Parathyroid adenoma (tissue), 2 donors: Measurements from ENCODE around the gene MEX3A.

Source experiments
- H2AFZ ChIP-seq: fragments of 300-600 bp; sonication (generic); one replicate; pipeline ENCODE4 v1.7.0; 2017; ENCODE audit warnings: antibody characterized with exemption, mild to moderate bottlenecking
- H3K27ac ChIP-seq: fragments of 300-600 bp; sonication (generic); one replicate; pipeline ENCODE4 v1.7.0; 2017
- H3K27me3 ChIP-seq: fragments of 300-600 bp; sonication (generic); one replicate; pipeline ENCODE4 v1.7.0; 2017; ENCODE audit warnings: low read length; ENCODE audit not compliant: control insufficient read depth, insufficient read depth
- H3K36me3 ChIP-seq: fragments of 300-600 bp; sonication (generic); one replicate; pipeline ENCODE4 v1.7.0; 2017; ENCODE audit warnings: low read length; ENCODE audit not compliant: control insufficient read depth, insufficient read depth
- H3K4me1 ChIP-seq: fragments of 300-600 bp; sonication (generic); one replicate; pipeline ENCODE4 v1.7.0; 2017; ENCODE audit warnings: control low read depth
- H3K4me2 ChIP-seq: fragments of 300-600 bp; sonication (generic); one replicate; pipeline ENCODE4 v1.7.0; 2017; ENCODE audit warnings: low read length
- H3K4me3 ChIP-seq: fragments of 300-600 bp; sonication (generic); one replicate; pipeline ENCODE4 v1.7.0; 2017; ENCODE audit warnings: low read depth, low read length
- H3K79me2 ChIP-seq: fragments of 300-600 bp; sonication (generic); one replicate; pipeline ENCODE4 v1.7.0; 2017; ENCODE audit warnings: control low read depth
- H3K9ac ChIP-seq: fragments of 300-600 bp; sonication (generic); one replicate; pipeline ENCODE4 v1.7.0; 2017; ENCODE audit warnings: mild to moderate bottlenecking
- H3K9me3 ChIP-seq: fragments of 300-600 bp; sonication (generic); one replicate; pipeline ENCODE4 v1.7.0; 2017; ENCODE audit warnings: low read length; ENCODE audit not compliant: control insufficient read depth
- CTCF ChIP-seq: fragments of 300-600 bp; sonication (generic); IDR thresholded peaks from one replicate; pipeline ENCODE4 v1.7.0; 2017; ENCODE audit warnings: antibody characterized with exemption, mild to moderate bottlenecking
- donor health status: primary hyperparathyroidism.

Gene MEX3A

GRCh38 chr1:156086256-156086662 is 4.0 kb upstream of the MEX3A start:
- no peaks in the 10 kb centered on the region for H3K79me2 ChIP-seq
- no peak overlapping the region for H3K27ac ChIP-seq
- no peak overlapping the region for H2AFZ ChIP-seq
- H3K4me2 ChIP-seq: no peak overlapping the region
- no peaks in the 10 kb centered on the region for H3K36me3 ChIP-seq
- H3K9me3 ChIP-seq: no peaks in the 10 kb centered on the region
- H3K9ac ChIP-seq: no peak overlapping the region
- no peaks in the 10 kb centered on the region for H3K27me3 ChIP-seq
- H3K4me1 ChIP-seq: no peaks in the 10 kb centered on the region
- TF ChIP-seq CTCF: no peak
- no peak overlapping the region for H3K4me3 ChIP-seq

- Histone ChIP-seq H3K4me1 (no peaks in the 10 kb centered on the region), H3K9me3 (no peaks in the 10 kb centered on the region), H3K79me2 (no peaks in the 10 kb centered on the region), H3K4me2 (no peak overlapping the region), H3K27me3 (no peaks in the 10 kb centered on the region), H3K36me3 (no peaks in the 10 kb centered on the region), H3K27ac (no peak overlapping the region), H3K9ac (no peak overlapping the region), H3K4me3 (no peak overlapping the region), H2AFZ (no peak overlapping the region)
- no peak for TF ChIP-seq CTCF
These were observed 1.8 kb upstream of the MEX3A start for GRCh38 chr1:156083800-156084790.

GRCh38 chr1:156081917-156082308 is 352 bp downstream of the MEX3A start:
- no peaks in the 10 kb centered on the region for H3K36me3 ChIP-seq
- TF ChIP-seq CTCF: no peak
- no peaks in the 10 kb centered on the region for H3K4me1 ChIP-seq
- peak overlapping the region; percentile 85 for H3K4me2 ChIP-seq
- H3K9ac ChIP-seq: no peak overlapping the region
- peak overlapping the region; percentile 83 for H2AFZ ChIP-seq
- H3K4me3 ChIP-seq: peak overlapping the region; percentile 67
- no peak overlapping the region for H3K27ac ChIP-seq
- H3K27me3 ChIP-seq: no peaks in the 10 kb centered on the region
- H3K79me2 ChIP-seq: no peaks in the 10 kb centered on the region
- no peaks in the 10 kb centered on the region for H3K9me3 ChIP-seq

DNA sequence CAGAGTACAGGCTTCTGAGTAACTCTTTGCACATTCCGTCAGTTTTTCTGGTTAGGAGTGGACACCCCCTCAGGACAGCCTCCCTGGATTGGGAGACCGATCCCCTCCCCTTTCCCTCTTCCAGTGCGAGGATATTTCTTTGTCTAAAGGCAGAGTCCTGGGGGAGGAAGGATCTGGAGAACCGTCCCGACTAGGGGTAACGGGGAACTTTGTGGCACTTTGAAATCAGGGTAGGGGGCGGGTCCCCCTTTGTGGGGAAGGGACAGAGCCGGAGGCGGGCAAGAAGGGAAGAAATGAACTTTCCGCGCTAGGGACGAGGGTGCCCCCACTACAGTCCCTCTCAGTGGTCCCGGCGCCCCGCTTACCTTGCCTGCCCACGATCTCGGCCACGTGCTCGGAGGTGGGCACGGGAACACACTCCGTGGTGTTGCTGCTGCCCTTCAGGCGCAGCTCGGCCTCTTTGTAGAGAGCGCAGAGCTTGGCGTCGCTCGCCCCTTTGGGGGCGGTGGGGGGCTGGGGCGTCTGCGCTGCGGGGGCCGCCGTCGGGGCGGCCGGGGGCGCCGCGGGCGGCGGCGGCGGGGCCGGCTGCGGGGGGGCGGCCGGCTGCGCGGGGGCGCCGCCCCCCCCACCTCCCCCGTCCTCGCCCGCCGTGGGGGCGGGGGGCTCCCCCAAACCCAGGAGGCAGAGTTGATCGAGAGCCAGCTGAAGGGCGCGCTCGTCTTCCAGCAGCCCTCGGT is 917 bp downstream of the MEX3A start:
- H3K4me2 ChIP-seq: peak overlapping the region; percentile 85
- H3K4me1 ChIP-seq: no peaks in the 10 kb centered on the region
- no peaks in the 10 kb centered on the region for H3K36me3 ChIP-seq
- H3K9ac ChIP-seq: no peak overlapping the region
- H3K27me3 ChIP-seq: no peaks in the 10 kb centered on the region
- no peaks in the 10 kb centered on the region for H3K9me3 ChIP-seq
- no peak for TF ChIP-seq CTCF
- H3K4me3 ChIP-seq: peak overlapping the region; percentile 67
- H3K27ac ChIP-seq: no peak overlapping the region
- peak overlapping the region; percentile 58 for H2AFZ ChIP-seq
- no peaks in the 10 kb centered on the region for H3K79me2 ChIP-seq
